Skeletal muscle tissue (tissue), 4 donors: ENCODE data around the gene PRKCA. TPM values are rescaled to one million over a fixed set of nuclear protein-coding genes. Genes with fewer than 3 reads are reported as not detected.
A peak's percentile ranks its signal among the peaks of the same experiment; 100 is the strongest.

Source experiments
- H3K27ac ChIP-seq: one replicate; pipeline ENCODE4 v1.7.0; 2013; ENCODE audit warnings: mild to moderate bottlenecking, low read depth, low read length, inconsistent platforms
- H3K27me3 ChIP-seq, 3 donors: one replicate each; pipeline ENCODE4 v1.7.0; 2013; ENCODE audit warnings: low read length in 3 of 3; ENCODE audit not compliant: control insufficient read depth in 3 of 3, insufficient read depth in 3 of 3
- H3K36me3 ChIP-seq, 3 donors: one replicate each; pipeline ENCODE4 v1.7.0; 2013; ENCODE audit warnings: low read length in 3 of 3; ENCODE audit not compliant: control insufficient read depth in 3 of 3, insufficient read depth in 3 of 3
- H3K4me1 ChIP-seq, 3 donors: one replicate each; pipeline ENCODE4 v1.7.0; 2013; ENCODE audit warnings: low read length in 3 of 3, mild to moderate bottlenecking in 3 of 3; ENCODE audit not compliant: control insufficient read depth in 3 of 3, insufficient read depth in 3 of 3
- H3K4me3 ChIP-seq, 3 donors: one replicate each; pipeline ENCODE4 v1.7.0; 2013; ENCODE audit warnings: low read length in 3 of 3
- H3K9ac ChIP-seq, 3 donors: one replicate each; pipeline ENCODE4 v1.7.0; 2013; ENCODE audit warnings: low read length in 3 of 3, mild to moderate bottlenecking in 3 of 3, moderate library complexity in 2 of 3, low read depth in 1 of 3
- H3K9me3 ChIP-seq, 3 donors: one replicate each; pipeline ENCODE4 v1.7.0; 2013; ENCODE audit warnings: low read length in 3 of 3; ENCODE audit not compliant: control insufficient read depth in 3 of 3
- total RNA-seq: library from RNA; depleted of rRNA; stranded (reverse); fragments of >200 nt; gene quantifications from one replicate; pipeline ENCODE4 v1.2.3, GENCODE V29; 2014
- donor health status: Osteomylitis.

Gene PRKCA
- total RNA-seq, 1 donor from 2014 or later, result 2.1 TPM

- no peaks in the 10 kb centered on the region for H3K36me3 ChIP-seq
- H3K27ac ChIP-seq, result no peak overlapping the region
- H3K9me3 ChIP-seq, result no peaks in the 10 kb centered on the region
- H3K27me3 ChIP-seq, result no peaks in the 10 kb centered on the region
- H3K4me3 ChIP-seq, result peak overlapping the region in 2 of 3 donors; percentile 30 to 35
- peaks cover 3 to 24% (median 6%) of the 10 kb centered on the region in 3 donors for H3K4me1 ChIP-seq
- H3K9ac ChIP-seq, result no peak overlapping the region
Measured at GRCh38 chr17:66304304-66305174, 2.1 kb downstream of the PRKCA start.

DNA sequence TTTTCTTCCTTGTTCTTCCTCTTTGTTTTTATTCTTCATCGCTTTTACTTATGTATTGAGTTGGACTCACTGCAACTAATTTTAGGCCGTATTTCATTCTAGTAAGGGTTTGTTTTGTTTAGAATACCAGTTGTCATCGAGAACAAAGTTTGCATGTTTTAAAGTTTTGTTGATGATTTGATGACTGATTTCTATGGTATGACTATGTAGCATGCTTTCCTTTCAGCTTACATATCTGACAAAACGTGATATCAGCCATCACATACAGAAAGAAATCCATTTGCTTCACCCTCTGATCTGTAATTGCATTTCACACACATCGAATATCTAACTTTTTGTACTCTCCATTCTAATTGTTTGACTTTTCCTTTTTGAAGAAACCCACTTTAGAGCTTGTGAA is 4.0 kb downstream of the PRKCA start:
- no peaks in the 10 kb centered on the region for H3K36me3 ChIP-seq
- no peak overlapping the region for H3K27ac ChIP-seq
- H3K9ac ChIP-seq, result no peak overlapping the region
- H3K9me3 ChIP-seq, result no peaks in the 10 kb centered on the region
- H3K4me1 ChIP-seq, result peaks cover 3 to 29% (median 6%) of the 10 kb centered on the region in 3 donors
- no peaks in the 10 kb centered on the region for H3K27me3 ChIP-seq
- no peak overlapping the region for H3K4me3 ChIP-seq

GRCh38 chr17:66307257-66307656 is 4.8 kb downstream of the PRKCA start:
- no peaks in the 10 kb centered on the region for H3K27me3 ChIP-seq
- no peak overlapping the region for H3K27ac ChIP-seq
- H3K4me3 ChIP-seq, result no peak overlapping the region
- H3K36me3 ChIP-seq, result no peaks in the 10 kb centered on the region
- no peak overlapping the region for H3K9ac ChIP-seq
- H3K4me1 ChIP-seq, result peaks cover 0 to 24% (median 6%) of the 10 kb centered on the region in 3 donors
- H3K9me3 ChIP-seq, result no peaks in the 10 kb centered on the region

DNA sequence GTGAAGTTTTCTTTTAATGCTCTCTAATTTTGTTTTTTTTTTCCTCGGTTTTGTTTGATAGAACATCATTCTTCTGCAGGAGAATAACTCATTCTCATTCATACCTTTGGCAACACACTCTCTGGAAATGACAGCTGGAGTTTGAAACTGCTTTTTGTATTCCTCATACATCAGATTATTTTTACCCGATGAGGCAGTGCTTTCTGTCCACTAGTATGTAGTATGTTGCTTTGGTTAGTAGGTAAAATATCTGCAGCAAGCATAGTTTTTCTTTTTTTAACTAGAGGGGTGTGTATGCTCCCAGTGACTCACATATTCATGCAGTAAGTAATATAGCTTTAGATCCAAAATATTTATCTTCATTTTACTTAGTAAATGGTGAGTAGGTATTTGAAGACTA is 6.4 kb downstream of the PRKCA start:
- Histone ChIP-seq H3K9me3 (no peaks in the 10 kb centered on the region), H3K9ac (no peak overlapping the region), H3K4me3 (no peak overlapping the region), H3K27ac (no peak overlapping the region), H3K4me1 (peaks cover 0 to 18% (median 3%) of the 10 kb centered on the region in 3 donors), H3K36me3 (no peaks in the 10 kb centered on the region), H3K27me3 (no peaks in the 10 kb centered on the region)

DNA sequence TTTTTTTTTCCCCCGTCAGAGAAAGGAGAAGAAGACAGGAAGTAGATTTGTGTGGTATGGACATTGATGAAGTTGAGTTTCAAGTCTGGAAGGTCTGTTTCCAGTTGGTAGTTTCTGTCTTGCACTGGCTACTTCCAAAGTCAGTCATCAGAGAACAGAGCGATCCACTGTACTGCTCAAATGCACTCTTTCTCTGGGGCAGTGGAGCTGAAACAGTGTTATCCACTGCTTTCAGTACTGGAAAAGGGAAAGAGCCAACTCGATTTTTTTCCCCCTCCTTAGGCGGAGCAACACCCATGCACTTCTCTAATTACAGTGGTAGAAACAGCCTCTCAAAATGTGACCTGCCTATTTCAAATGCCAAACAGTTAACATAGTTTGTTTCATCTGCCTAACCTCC is 7.4 kb downstream of the PRKCA start:
- no peak overlapping the region for H3K27ac ChIP-seq
- peak overlapping the region in 2 of 3 donors; percentile 11 to 50 for H3K4me3 ChIP-seq
- H3K9me3 ChIP-seq, result no peaks in the 10 kb centered on the region
- no peak overlapping the region for H3K9ac ChIP-seq
- no peaks in the 10 kb centered on the region for H3K36me3 ChIP-seq
- H3K27me3 ChIP-seq, result no peaks in the 10 kb centered on the region
- H3K4me1 ChIP-seq, result peaks cover 0 to 9% (median 0%) of the 10 kb centered on the region in 3 donors

DNA sequence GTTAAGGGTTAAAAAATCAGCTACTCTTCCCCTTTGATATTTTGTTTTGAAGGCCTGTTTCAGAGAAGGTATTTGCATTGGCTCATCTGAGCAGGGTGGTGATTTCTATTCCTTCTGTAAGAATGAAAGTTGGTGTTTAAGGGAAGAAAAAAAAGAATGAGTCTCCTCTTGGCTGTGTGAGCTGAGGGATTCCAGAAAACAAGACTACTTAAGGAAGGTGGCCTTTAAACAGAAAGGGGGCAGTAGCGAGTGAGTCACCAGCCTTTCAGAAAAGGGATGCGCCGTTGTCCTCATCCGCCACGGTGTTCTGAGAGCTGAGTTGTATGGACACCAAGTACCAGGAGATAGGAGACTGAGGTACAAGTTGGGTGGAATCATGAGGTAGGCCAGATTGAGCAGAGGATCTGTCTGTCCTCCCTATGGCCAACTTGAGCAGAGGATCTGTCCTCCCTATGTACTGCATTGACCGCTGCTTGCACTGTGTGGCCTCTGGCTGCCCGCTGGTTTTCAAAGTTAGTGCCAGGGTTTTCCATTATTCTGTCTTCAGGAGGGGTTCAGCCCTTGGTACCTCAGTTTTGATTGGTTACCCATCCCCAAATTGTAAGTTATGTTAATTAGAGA is 8.2 kb downstream of the PRKCA start:
- H3K27me3 ChIP-seq, result no peaks in the 10 kb centered on the region
- peaks cover 0 to 7% (median 0%) of the 10 kb centered on the region in 3 donors for H3K4me1 ChIP-seq
- no peaks in the 10 kb centered on the region for H3K36me3 ChIP-seq
- no peak overlapping the region for H3K27ac ChIP-seq
- no peak overlapping the region for H3K4me3 ChIP-seq
- no peak overlapping the region for H3K9ac ChIP-seq
- H3K9me3 ChIP-seq, result no peaks in the 10 kb centered on the region

DNA sequence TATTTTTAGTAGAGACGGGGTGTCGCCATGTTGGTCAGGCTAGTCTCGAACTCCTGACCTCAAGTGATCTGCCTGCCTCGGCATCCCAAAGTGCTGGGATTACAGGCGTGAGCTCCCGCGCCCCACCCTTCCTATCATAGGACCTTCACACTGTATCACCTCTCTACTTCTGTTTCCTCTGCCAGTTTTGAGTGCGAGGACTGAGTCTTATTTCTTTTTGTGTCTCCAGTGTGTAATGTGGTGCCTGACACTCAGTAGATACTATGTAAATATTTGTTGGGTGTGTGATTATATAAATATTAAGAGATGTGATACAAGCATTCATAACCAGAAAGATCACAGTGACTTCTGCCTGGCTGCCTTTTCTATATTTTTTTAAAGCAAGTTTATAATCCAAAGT is 10.5 kb downstream of the PRKCA start:
- no peaks in the 10 kb centered on the region for H3K27me3 ChIP-seq
- no peak overlapping the region for H3K27ac ChIP-seq
- H3K4me3 ChIP-seq, result no peak overlapping the region
- H3K4me1 ChIP-seq, result peaks cover 0 to 7% (median 0%) of the 10 kb centered on the region in 3 donors
- no peaks in the 10 kb centered on the region for H3K36me3 ChIP-seq
- no peak overlapping the region for H3K9ac ChIP-seq
- H3K9me3 ChIP-seq, result no peaks in the 10 kb centered on the region

DNA sequence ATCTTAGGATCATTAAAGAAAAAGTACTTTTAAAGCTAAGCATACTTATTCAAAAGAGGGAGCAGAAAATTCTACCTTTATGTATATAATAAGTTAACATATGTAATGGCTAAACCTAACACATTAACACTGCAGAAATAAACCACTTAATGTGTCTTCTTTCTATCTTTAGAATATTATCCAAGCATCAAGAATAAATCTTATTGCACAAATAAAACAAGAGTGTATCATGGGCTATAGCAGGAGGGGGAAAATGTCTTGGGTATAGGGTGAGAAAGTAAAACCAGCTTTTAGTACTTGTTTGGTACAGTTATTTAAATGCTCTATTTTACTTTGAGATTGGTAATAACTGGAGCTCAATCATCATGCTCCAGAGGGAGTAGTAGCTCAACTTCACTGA is 10.9 kb downstream of the PRKCA start:
- no peak overlapping the region for H3K4me3 ChIP-seq
- H3K36me3 ChIP-seq, result no peaks in the 10 kb centered on the region
- no peak overlapping the region for H3K27ac ChIP-seq
- no peaks in the 10 kb centered on the region for H3K9me3 ChIP-seq
- H3K27me3 ChIP-seq, result no peaks in the 10 kb centered on the region
- H3K9ac ChIP-seq, result no peak overlapping the region
- peaks cover 0 to 7% (median 0%) of the 10 kb centered on the region in 3 donors for H3K4me1 ChIP-seq

GRCh38 chr17:66313995-66314659 is 11.7 kb downstream of the PRKCA start:
- Histone ChIP-seq H3K27me3 (no peaks in the 10 kb centered on the region), H3K36me3 (no peaks in the 10 kb centered on the region), H3K9me3 (no peaks in the 10 kb centered on the region), H3K4me3 (no peak overlapping the region), H3K9ac (no peak overlapping the region), H3K27ac (no peak overlapping the region), H3K4me1 (peaks cover 0 to 7% (median 0%) of the 10 kb centered on the region in 3 donors)

- Histone ChIP-seq H3K9ac (no peak overlapping the region), H3K27me3 (no peaks in the 10 kb centered on the region), H3K4me3 (no peak overlapping the region), H3K36me3 (no peaks in the 10 kb centered on the region), H3K27ac (no peak overlapping the region), H3K9me3 (peaks cover 0 to 5% (median 0%) of the 10 kb centered on the region in 3 donors), H3K4me1 (no peaks in the 10 kb centered on the region)
Measured at GRCh38 chr17:66317629-66318028, 15.2 kb downstream of the PRKCA start.
